H1 (cell line): ENCODE measurements around the gene HOATZ. TPM values are rescaled to one million over a fixed set of nuclear protein-coding genes. Genes with fewer than 3 reads are reported as not detected.

Source experiments
- ATF2 ChIP-seq: IDR thresholded peaks from 2 replicates; pipeline ENCODE4 v1.6.1; 2012; ENCODE audit warnings: low read length, inconsistent platforms
- CEBPB ChIP-seq: IDR thresholded peaks from 2 replicates; pipeline ENCODE4 v1.6.1; 2012; ENCODE audit warnings: low read depth, low read length
- CHD2 ChIP-seq: IDR thresholded peaks from 2 replicates; pipeline ENCODE4 v1.6.1; 2012; ENCODE audit warnings: low read length, improper control_type of control experiment
- CHD7 ChIP-seq: fragments of 300-600 bp; sonication (generic); IDR thresholded peaks from 2 replicates; pipeline ENCODE4 v1.7.1; 2012; ENCODE audit warnings: low read length, moderate library complexity, mild to moderate bottlenecking, inconsistent platforms; ENCODE audit not compliant: insufficient replicate concordance
- KDM1A ChIP-seq: fragments of 200-600, 300-600 bp; sonication (generic); IDR thresholded peaks from 2 replicates; pipeline ENCODE4 v1.7.1; 2016; ENCODE audit warnings: mild to moderate bottlenecking, low read length, borderline replicate concordance
- NANOG ChIP-seq: IDR thresholded peaks from 2 replicates; pipeline ENCODE4 v1.6.1; 2011; ENCODE audit warnings: low read length, low read depth, mild to moderate bottlenecking, inconsistent platforms; ENCODE audit not compliant: insufficient read depth, poor library complexity, severe bottlenecking
- RBBP5 ChIP-seq: IDR thresholded peaks from 2 replicates; pipeline ENCODE4 v1.7.1; 2012; ENCODE audit warnings: low read depth, mild to moderate bottlenecking, inconsistent platforms, low read length, moderate library complexity, borderline replicate concordance
- SIX5 ChIP-seq: IDR thresholded peaks from 2 replicates; pipeline ENCODE4 v1.6.1; 2011; ENCODE audit warnings: mild to moderate bottlenecking, low read depth, low read length
- polyA plus RNA-seq, 7 experiments: library from polyadenylated mRNA; depleted of rRNA in 3 of 7; stranded (reverse) in 5 of 7; unstranded in 2 of 7; fragments of >200 nt in 5 of 7; fragments of 200-250 nt in 2 of 7; gene quantifications; 1 replicate in 5 of 7; 2 replicates in 1 of 7; 4 replicates in 1 of 7; pipeline versions ENCODE4 v1.2.1 to v1.2.3, GENCODE V29; 2011 to 2013; ENCODE audit warnings: missing spikeins in 2 of 7, mixed read lengths in 2 of 7
- total RNA-seq: library from RNA; stranded (reverse); fragmentation: NEBNext Ultra II Directional; extraction: Animal tissue kit (Norgen Biotek cat#: 25700); gene quantifications from 2 replicates; pipeline ENCODE4 v1.2.1, GENCODE V29; 2021

The HOATZ gene
- total and polyA plus RNA-seq, 2 of the 8 experiments (the other 6 are each of a cell fraction or from before 2014, with no cell fraction given): not detected

- TF ChIP-seq CHD7 (no peak), KDM1A (no peak), CEBPB (no peak), NANOG (no peak), ATF2 (no peak), CHD2 (no peak), SIX5 (no peak), RBBP5 (no peak)
Measured at GRCh38 chr11:111549869-111550203, 35.3 kb downstream of the HOATZ start (continued).
